22Rv1 (cell line): ENCODE results near the gene CCDC28B.

Experiments used
- H3K27ac ChIP-seq: fragments of 450-650 bp; 2 replicates; pipeline ENCODE4 v1.5.1; 2017
- CTCF ChIP-seq: fragments of 450-650 bp; IDR thresholded peaks from 2 replicates; pipeline ENCODE4 v1.5.1; 2017; ENCODE audit warnings: mild to moderate bottlenecking
- ZFX ChIP-seq: fragments of 450-650 bp; IDR thresholded peaks from 2 replicates; pipeline ENCODE4 v1.6.1; 2017; ENCODE audit warnings: antibody characterized with exemption, borderline replicate concordance

CCDC28B gene

DNA sequence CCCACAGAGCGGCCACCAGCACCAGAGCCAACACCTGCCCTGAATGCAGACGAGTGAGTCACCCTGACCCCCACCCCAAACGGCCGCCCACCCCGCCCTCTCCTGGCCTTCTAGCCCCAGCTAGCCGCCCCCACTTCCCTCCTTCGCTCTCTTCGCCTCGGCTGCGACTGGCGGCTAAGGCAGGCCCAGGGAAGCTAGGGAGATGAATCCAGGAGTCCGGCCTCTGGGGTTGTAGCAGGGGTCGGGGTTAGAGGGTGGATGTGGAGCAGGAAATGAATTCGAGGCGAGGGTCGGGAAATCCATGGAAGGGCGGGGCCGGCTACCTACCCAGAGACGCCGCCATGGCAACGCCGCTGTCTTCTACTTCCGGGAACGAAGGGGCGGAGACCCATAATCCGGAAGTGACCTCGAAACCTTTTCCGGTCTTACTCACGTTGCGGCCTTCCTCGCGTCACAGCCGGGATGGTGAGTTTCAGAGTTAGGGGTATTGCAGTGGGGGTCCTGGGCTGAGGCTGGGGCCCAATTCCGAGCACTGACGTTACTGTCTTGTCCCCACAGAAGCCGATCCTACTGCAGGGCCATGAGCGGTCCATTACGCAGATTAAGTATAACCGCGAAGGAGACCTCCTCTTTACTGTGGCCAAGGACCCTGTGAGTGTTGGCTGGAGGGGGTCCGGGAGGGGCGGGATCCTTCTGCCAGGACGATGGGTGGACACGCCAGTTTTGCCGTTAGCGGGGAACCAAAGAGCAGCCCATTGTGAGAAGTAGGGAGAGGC is 21.8 kb downstream of the CCDC28B start, which contains the start of the genes EIF3I and TMEM234:
EIF3I (plus strand) TSS at position 428 of the 776 bp plus-strand sequence; CDS start at position 463, 35 bp downstream.
TMEM234 (minus strand) TSS at position 374 of the 776 bp plus-strand sequence; CDS start at position 343, 31 bp downstream.
- peak within 1 kb of the TSS; percentile 58 for H3K27ac ChIP-seq
- no peak for TF ChIP-seq ZFX
- TF ChIP-seq CTCF = no peak

GRCh38 chr1:32223683-32224082 is 23.3 kb downstream of the CCDC28B start:
- no peak overlapping the region for H3K27ac ChIP-seq
- TF ChIP-seq ZFX (no peak), CTCF (no peak)

GRCh38 chr1:32224285-32224684 is 23.9 kb downstream of the CCDC28B start:
- TF ChIP-seq ZFX (no peak), CTCF (no peak)
- H3K27ac ChIP-seq = no peak overlapping the region

DNA sequence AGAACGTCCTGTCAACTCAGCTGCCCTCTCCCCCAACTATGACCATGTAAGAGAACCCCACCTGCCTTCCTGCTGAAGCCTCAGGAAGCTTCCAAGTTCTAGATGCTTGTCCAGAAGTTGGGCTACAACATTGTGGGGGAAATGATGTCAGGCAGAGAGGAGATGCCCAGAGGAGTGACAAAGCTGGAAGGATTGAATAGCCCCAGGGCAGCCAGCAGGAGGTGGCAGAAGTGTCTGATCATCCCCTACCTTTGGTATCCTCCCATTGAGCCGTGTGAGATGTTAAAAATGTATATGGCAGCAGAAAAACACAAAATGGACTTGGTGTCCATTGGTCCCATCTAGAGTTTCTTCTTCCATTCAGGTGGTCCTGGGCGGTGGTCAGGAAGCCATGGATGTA is 28.4 kb downstream of the CCDC28B start:
- TF ChIP-seq ZFX = no peak
- no peak for TF ChIP-seq CTCF
- no peak overlapping the region for H3K27ac ChIP-seq

GRCh38 chr1:32231843-32232432 is 31.5 kb downstream of the CCDC28B start:
- H3K27ac ChIP-seq = 0 out of 2 replicates have a peak overlapping the region, but pooled peaks have one; percentile 5
- TF ChIP-seq CTCF = no peak
- no peak for TF ChIP-seq ZFX

DNA sequence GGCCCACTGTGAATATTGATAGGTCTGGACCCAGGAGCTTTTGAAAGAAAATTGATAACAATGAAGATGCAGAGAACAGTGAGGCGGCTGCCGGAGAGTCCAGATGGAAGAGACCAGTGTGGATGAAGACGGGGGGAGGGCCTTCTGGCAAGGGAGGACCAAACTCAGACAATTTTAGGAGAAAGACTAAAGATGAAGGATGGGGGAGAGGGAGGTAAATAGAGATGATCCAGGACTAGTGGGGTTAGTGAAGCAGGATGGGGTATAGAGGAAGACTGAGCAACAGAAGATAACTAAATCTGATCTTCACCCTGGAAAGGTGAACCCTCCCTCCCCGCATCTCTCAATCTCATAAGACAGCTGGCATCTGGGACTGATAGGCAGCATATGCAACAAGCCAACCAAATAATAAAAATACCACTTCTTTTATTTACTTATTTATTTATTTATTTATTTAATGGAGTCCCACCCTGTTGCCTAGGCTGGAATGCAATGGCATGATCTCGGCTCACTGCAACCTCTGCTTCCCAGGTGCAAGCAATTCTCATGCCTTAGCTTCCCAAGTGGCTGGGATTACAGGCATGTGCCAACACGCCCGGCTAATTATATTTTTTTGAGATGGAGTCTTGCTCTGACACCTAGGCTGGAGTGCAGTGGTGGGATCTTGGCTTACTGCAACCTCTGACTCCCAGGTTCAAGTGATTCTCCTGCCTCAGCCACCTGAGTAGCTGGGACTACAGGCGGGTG is 32.3 kb downstream of the CCDC28B start:
- no peak overlapping the region for H3K27ac ChIP-seq
- TF ChIP-seq ZFX = no peak
- TF ChIP-seq CTCF = no peak
